IPS-20b (cell line): ENCODE measurements around the gene CDH18.

ENCODE experiments used
- H3K27ac ChIP-seq: one replicate; pipeline ENCODE4 v1.5.1; 2013; ENCODE audit warnings: low read length
- H3K27me3 ChIP-seq: 2 replicates; pipeline ENCODE4 v1.6.1; 2013; ENCODE audit warnings: mild to moderate bottlenecking, low read length, inconsistent platforms; ENCODE audit not compliant: insufficient read depth
- H3K36me3 ChIP-seq: 2 replicates; pipeline ENCODE4 v1.6.1; 2013; ENCODE audit warnings: low read depth, mild to moderate bottlenecking, inconsistent platforms, low read length, moderate library complexity; ENCODE audit not compliant: insufficient read depth
- H3K4me1 ChIP-seq: 2 replicates; pipeline ENCODE4 v1.6.1; 2013; ENCODE audit warnings: mild to moderate bottlenecking, control low read depth, inconsistent platforms, low read length, moderate library complexity; ENCODE audit not compliant: insufficient read depth
- H3K4me3 ChIP-seq: 2 replicates; pipeline ENCODE4 v1.5.1; 2013; ENCODE audit warnings: mild to moderate bottlenecking, low read length, inconsistent platforms
- H3K9ac ChIP-seq: 2 replicates; pipeline ENCODE4 v1.6.1; 2013; ENCODE audit warnings: low read depth, mild to moderate bottlenecking, inconsistent platforms, low read length, moderate library complexity
- H3K9me3 ChIP-seq: 2 replicates; pipeline ENCODE4 v1.6.1; 2013; ENCODE audit warnings: mild to moderate bottlenecking, low read depth, low read length, inconsistent platforms; ENCODE audit not compliant: insufficient read depth

The CDH18 gene

GRCh38 chr5:19927919-19928318 is 60.1 kb downstream of the CDH18 start:
- Histone ChIP-seq H3K27ac (no peak overlapping the region), H3K9me3 (no peaks in the 10 kb centered on the region), H3K4me1 (peaks cover 22% of the 10 kb centered on the region), H3K36me3 (no peaks in the 10 kb centered on the region), H3K27me3 (no peaks in the 10 kb centered on the region; the same call in 1 of the 2 replicates), H3K4me3 (peak overlapping the region; percentile 37), H3K9ac (no peak overlapping the region)

- Histone ChIP-seq H3K4me3 (no peak overlapping the region), H3K9me3 (no peaks in the 10 kb centered on the region), H3K9ac (no peak overlapping the region), H3K27ac (no peak overlapping the region), H3K36me3 (no peaks in the 10 kb centered on the region), H3K27me3 (no peaks in the 10 kb centered on the region; the same call in 1 of the 2 replicates), H3K4me1 (peaks cover 22% of the 10 kb centered on the region)
These were observed 60.8 kb downstream of the CDH18 start for GRCh38 chr5:19927170-19927569.

GRCh38 chr5:19923742-19924141 is 64.3 kb downstream of the CDH18 start:
- H3K27me3 ChIP-seq, result no peaks in the 10 kb centered on the region; the same call in 1 of the 2 replicates
- no peak overlapping the region for H3K9ac ChIP-seq
- H3K27ac ChIP-seq, result no peak overlapping the region
- no peak overlapping the region for H3K4me3 ChIP-seq
- no peaks in the 10 kb centered on the region for H3K9me3 ChIP-seq
- no peaks in the 10 kb centered on the region for H3K36me3 ChIP-seq
- peaks cover 7% of the 10 kb centered on the region for H3K4me1 ChIP-seq

DNA sequence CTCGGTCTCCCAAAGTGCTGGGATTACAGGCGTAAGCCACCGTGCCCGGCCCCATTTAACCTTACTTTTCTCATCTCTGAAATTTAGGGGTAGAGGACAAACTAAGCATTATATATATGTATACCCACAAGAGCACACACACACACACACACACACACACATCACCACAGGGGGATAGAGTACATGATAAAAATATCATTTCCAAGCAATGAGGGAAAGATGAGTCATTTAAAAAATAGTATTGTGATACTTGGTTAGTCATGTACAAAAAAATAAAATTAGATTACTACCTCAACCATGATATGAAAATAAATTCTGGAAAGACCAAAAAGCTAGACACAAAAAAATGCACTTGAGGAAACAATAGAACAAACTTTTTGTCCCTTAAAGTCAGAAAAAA is 67.2 kb downstream of the CDH18 start:
- no peak overlapping the region for H3K4me3 ChIP-seq
- no peaks in the 10 kb centered on the region for H3K36me3 ChIP-seq
- no peaks in the 10 kb centered on the region for H3K27me3 ChIP-seq
- no peaks in the 10 kb centered on the region for H3K9me3 ChIP-seq
- H3K9ac ChIP-seq, result no peak overlapping the region
- H3K4me1 ChIP-seq, result no peaks in the 10 kb centered on the region
- no peak overlapping the region for H3K27ac ChIP-seq

- no peak overlapping the region for H3K9ac ChIP-seq
- peaks cover 10% of the 10 kb centered on the region; the same call in 1 of the 2 replicates for H3K4me1 ChIP-seq
- no peak overlapping the region for H3K27ac ChIP-seq
These were observed 69.2 kb downstream of the CDH18 start for GRCh38 chr5:19918780-19919179.

GRCh38 chr5:19917588-19918122 is 70.3 kb downstream of the CDH18 start:
- no peaks in the 10 kb centered on the region for H3K36me3 ChIP-seq
- no peaks in the 10 kb centered on the region for H3K27me3 ChIP-seq
- no peak overlapping the region for H3K27ac ChIP-seq
- H3K4me1 ChIP-seq, result peaks cover 10% of the 10 kb centered on the region; the same call in 1 of the 2 replicates
- H3K4me3 ChIP-seq, result no peak overlapping the region
- no peak overlapping the region for H3K9ac ChIP-seq
- H3K9me3 ChIP-seq, result no peaks in the 10 kb centered on the region

More at GRCh38 chr5:19918780-19919179, 69.2 kb downstream of the CDH18 start:
- no peaks in the 10 kb centered on the region for H3K9me3 ChIP-seq
- no peak overlapping the region for H3K4me3 ChIP-seq
- no peaks in the 10 kb centered on the region for H3K27me3 ChIP-seq
- no peaks in the 10 kb centered on the region for H3K36me3 ChIP-seq

DNA sequence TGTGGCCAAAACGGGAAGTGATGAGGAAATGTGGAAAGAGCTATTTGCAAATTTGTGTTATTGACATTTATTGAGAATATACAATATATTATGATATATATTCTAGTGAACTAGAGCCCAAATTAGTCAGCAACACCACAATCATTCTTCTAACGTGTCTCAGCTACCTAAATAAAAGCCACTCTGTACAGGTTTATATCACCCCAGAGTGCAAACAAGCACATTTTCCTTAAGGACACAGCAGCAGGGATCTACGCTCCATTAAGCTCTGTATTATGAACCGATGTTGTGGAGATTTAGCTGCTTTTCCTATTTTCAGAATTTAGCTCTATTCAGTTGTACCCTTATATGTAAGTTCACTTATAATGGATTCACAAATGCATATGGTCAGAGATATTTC is 77.9 kb downstream of the CDH18 start:
- H3K27ac ChIP-seq, result no peak overlapping the region
- no peaks in the 10 kb centered on the region for H3K36me3 ChIP-seq
- H3K9ac ChIP-seq, result no peak overlapping the region
- no peak overlapping the region for H3K4me3 ChIP-seq
- H3K4me1 ChIP-seq, result peaks cover 8% of the 10 kb centered on the region; the same call in 1 of the 2 replicates
- H3K9me3 ChIP-seq, result no peaks in the 10 kb centered on the region
- H3K27me3 ChIP-seq, result no peaks in the 10 kb centered on the region

- H3K36me3 ChIP-seq, result no peaks in the 10 kb centered on the region
- H3K4me1 ChIP-seq, result peaks cover 8% of the 10 kb centered on the region; the same call in 1 of the 2 replicates
- H3K27me3 ChIP-seq, result no peaks in the 10 kb centered on the region
These were observed 83.2 kb downstream of the CDH18 start for GRCh38 chr5:19904766-19905165.

GRCh38 chr5:19903611-19904010 is 84.4 kb downstream of the CDH18 start:
- Histone ChIP-seq H3K9ac (no peak overlapping the region), H3K36me3 (no peaks in the 10 kb centered on the region), H3K4me1 (peaks cover 8% of the 10 kb centered on the region; the same call in 1 of the 2 replicates), H3K27ac (no peak overlapping the region), H3K4me3 (no peak overlapping the region), H3K9me3 (no peaks in the 10 kb centered on the region), H3K27me3 (no peaks in the 10 kb centered on the region)

More at GRCh38 chr5:19904766-19905165, 83.2 kb downstream of the CDH18 start:
- no peak overlapping the region for H3K9ac ChIP-seq
- no peaks in the 10 kb centered on the region for H3K9me3 ChIP-seq
- no peak overlapping the region for H3K4me3 ChIP-seq
- H3K27ac ChIP-seq, result no peak overlapping the region

DNA sequence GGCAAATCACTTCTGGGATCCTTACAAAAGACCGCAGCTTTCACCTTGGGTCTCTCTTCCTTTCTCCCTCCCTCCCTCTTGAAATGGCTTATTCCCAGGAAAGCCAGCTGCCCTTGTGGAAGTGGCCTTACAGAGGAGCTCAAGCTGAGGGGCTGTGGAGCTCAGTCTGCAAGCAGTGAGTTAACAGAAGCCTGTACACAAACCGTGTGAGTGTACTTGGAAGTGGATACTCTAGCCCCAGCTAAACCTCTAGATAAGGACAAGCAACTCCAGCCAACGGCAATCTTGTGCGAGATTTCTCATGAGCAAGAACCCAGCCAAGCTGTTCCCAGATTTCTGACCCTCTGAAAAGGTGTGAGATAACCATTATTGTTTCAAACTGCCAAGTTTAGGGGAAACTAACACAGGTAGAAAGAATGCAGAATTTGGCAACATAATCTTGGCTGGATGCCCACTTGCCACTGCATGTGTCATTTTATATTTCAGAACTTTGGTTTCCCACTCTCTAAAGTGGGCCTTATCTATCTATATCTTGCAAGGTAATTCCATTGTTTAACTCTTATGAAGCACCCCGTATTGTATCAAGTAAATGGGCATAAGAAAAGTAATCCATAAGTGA is 85.6 kb downstream of the CDH18 start:
- H3K27ac ChIP-seq, result peak overlapping the region; percentile 14

DNA sequence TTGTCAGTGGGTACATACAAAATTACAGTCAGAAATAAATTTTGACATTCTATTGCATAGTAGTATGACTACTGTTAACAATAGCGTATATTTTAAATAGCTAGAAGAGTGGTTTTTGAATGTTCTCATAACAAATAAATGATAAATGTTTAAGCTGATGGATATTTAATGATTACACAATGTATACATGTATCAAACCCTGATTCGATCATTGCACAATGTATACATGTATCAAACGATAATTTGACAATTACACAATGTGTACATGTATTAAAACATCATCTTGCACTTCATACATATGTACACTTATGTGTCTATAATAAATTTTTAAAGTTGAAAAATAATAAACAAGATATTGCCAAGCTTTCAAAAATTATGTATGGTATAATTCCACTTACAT is 87.7 kb downstream of the CDH18 start:
- no peak overlapping the region for H3K4me3 ChIP-seq

More for the DNA sequence above, 85.6 kb downstream of the CDH18 start:
- H3K9ac ChIP-seq, result no peak overlapping the region
- no peak overlapping the region for H3K4me3 ChIP-seq
- peaks cover 8% of the 10 kb centered on the region; the same call in 1 of the 2 replicates for H3K4me1 ChIP-seq
- H3K27me3 ChIP-seq, result no peaks in the 10 kb centered on the region
- no peaks in the 10 kb centered on the region for H3K36me3 ChIP-seq
- H3K9me3 ChIP-seq, result no peaks in the 10 kb centered on the region

GRCh38 chr5:19891658-19892057 is 96.3 kb downstream of the CDH18 start:
- H3K27ac ChIP-seq, result no peak overlapping the region
- peaks cover 7% of the 10 kb centered on the region for H3K4me1 ChIP-seq
- no peaks in the 10 kb centered on the region for H3K27me3 ChIP-seq
- no peaks in the 10 kb centered on the region for H3K9me3 ChIP-seq
- no peak overlapping the region for H3K4me3 ChIP-seq
- no peaks in the 10 kb centered on the region for H3K36me3 ChIP-seq
- no peak overlapping the region for H3K9ac ChIP-seq

More for the DNA sequence above, 87.7 kb downstream of the CDH18 start:
- H3K9me3 ChIP-seq, result no peaks in the 10 kb centered on the region
- peaks cover 8% of the 10 kb centered on the region; the same call in 1 of the 2 replicates for H3K4me1 ChIP-seq
- H3K27me3 ChIP-seq, result no peaks in the 10 kb centered on the region
- H3K27ac ChIP-seq, result no peak overlapping the region
- H3K36me3 ChIP-seq, result no peaks in the 10 kb centered on the region
- no peak overlapping the region for H3K9ac ChIP-seq
